K562 (cell line): ENCODE results near the gene MAPKAPK2. TPM values are rescaled to one million over a fixed set of nuclear protein-coding genes. Genes with fewer than 3 reads are reported as not detected.

Experiments
- ATAC-seq: fragments of 200-7000 bp; cut with Tn5 transposase; 3 replicates; pipeline ENCODE4 v1.9.1; 2020; ENCODE audit warnings: moderate library complexity
- BruUV-seq: library from RNA; stranded (reverse); fragments of 400-500 nt; replicated peaks from 2 replicates; lab custom pipeline; 2021; lab: Mats Ljungman, UMichigan
- CTCF ChIA-PET: fragments of 300-600 bp; formaldehyde crosslinking; extraction: SDS; loops from one replicate; lab custom pipeline; 2021; ENCODE audit warnings: low intra/inter-chr PET ratio; lab: Yijun Ruan, JAX
- POLR2A ChIA-PET: fragments of 300-600, 350-650 bp; sonication (Branson Sonifier 250); formaldehyde crosslinking; extraction: SDS; loops from one replicate; lab custom pipeline; 2021; ENCODE audit warnings: antibody characterized with exemption, inconsistent platforms; lab: Yijun Ruan, JAX
- DNase-seq, 4 experiments: peaks; one replicate each; pipeline versions ENCODE4 v3.0.0 to v3.0.0-alpha.2; 2011 to 2018; ENCODE audit warnings: low spot score in 3 of 4, mixed read lengths in 3 of 4; ENCODE audit errors: extremely low read depth in 1 of 4
- FAIRE-seq: peaks from 2 replicates; lab custom pipeline; 2011; peaks lifted over from hg19 to GRCh38; lab: Jason Lieb, UNC
- H2AFZ ChIP-seq: 2 replicates; pipeline ENCODE4 v1.6.0; 2011; ENCODE audit warnings: low read depth, low read length, control low read depth, inconsistent platforms
- H3K27ac ChIP-seq: fragments of 200-600 bp; 3 replicates; pipeline ENCODE4 v1.8.0; 2011; ENCODE audit warnings: low read depth, mild to moderate bottlenecking, control low read depth, inconsistent platforms, low read length, moderate library complexity, mixed read lengths; ENCODE audit errors: extremely low read depth
- H3K27me3 ChIP-seq, 2 experiments: fragments of 300-600 bp in 1 of 2; 2 replicates in 1 of 2; 3 replicates in 1 of 2; pipeline versions ENCODE4 v1.6.0 to v1.8.0; 2011; ENCODE audit warnings: inconsistent platforms in 2 of 2, low read length in 2 of 2, mild to moderate bottlenecking in 1 of 2, mixed read lengths in 1 of 2, moderate library complexity in 1 of 2; ENCODE audit not compliant: control insufficient read depth in 2 of 2, insufficient read depth in 2 of 2
- H3K36me3 ChIP-seq: fragments of 300-600 bp; 3 replicates; pipeline ENCODE4 v1.8.0; 2011; ENCODE audit warnings: mild to moderate bottlenecking, low read length, inconsistent platforms; ENCODE audit not compliant: control insufficient read depth, insufficient read depth
- H3K4me1 ChIP-seq, 2 experiments: fragments of 200-600 bp in 1 of 2; replicated peaks in 1 of 2; 2 replicates in 1 of 2; 3 replicates in 1 of 2; pipeline versions ENCODE4 v1.5.1 to v1.8.0; 2011; ENCODE audit warnings: inconsistent platforms in 2 of 2, low read length in 2 of 2, mild to moderate bottlenecking in 1 of 2, mixed read lengths in 1 of 2, moderate library complexity in 1 of 2; ENCODE audit not compliant: control insufficient read depth in 2 of 2, insufficient read depth in 2 of 2
- H3K4me2 ChIP-seq: 2 replicates; pipeline ENCODE4 v1.6.1; 2011; ENCODE audit warnings: low read length, control low read depth, inconsistent platforms, mixed read lengths; ENCODE audit not compliant: insufficient read depth
- H3K4me3 ChIP-seq: fragments of 200-600 bp; sonication (generic), shearing (Covaris generic); 2 replicates; pipeline ENCODE4 v1.5.1; 2016; ENCODE audit warnings: control low read depth, inconsistent platforms
- H3K79me2 ChIP-seq: fragments of 200-600 bp; 3 replicates; pipeline ENCODE4 v1.8.0; 2011; ENCODE audit warnings: low read length, inconsistent platforms; ENCODE audit not compliant: control insufficient read depth, insufficient read depth
- H3K9ac ChIP-seq, 2 experiments: 2 replicates each; pipeline versions ENCODE4 v1.6.0 to v1.6.1; 2011; ENCODE audit warnings: low read depth in 2 of 2, low read length in 2 of 2, control low read depth in 1 of 2, inconsistent platforms in 1 of 2, mild to moderate bottlenecking in 1 of 2, mixed read lengths in 1 of 2; ENCODE audit not compliant: insufficient read depth in 1 of 2
- H3K9me1 ChIP-seq: one replicate; pipeline ENCODE4 v1.6.0; 2011; ENCODE audit warnings: inconsistent platforms, mild to moderate bottlenecking, low read length, moderate library complexity; ENCODE audit not compliant: control insufficient read depth, insufficient read depth
- H3K9me3 ChIP-seq: replicated peaks from 2 replicates; pipeline ENCODE4 v1.5.1; 2011; ENCODE audit warnings: low read depth, low read length, inconsistent platforms; ENCODE audit not compliant: control insufficient read depth, insufficient read depth
- H4K20me1 ChIP-seq: replicated peaks from 2 replicates; pipeline ENCODE4 v1.6.1; 2011; ENCODE audit warnings: low read length, inconsistent platforms, mixed read lengths; ENCODE audit not compliant: control insufficient read depth, insufficient read depth
- FOXA3 ChIP-seq, 2 experiments: fragments of 450-650 bp in 1 of 2; sonication (generic) in 1 of 2; formaldehyde crosslinking; IDR thresholded peaks in 1 of 2; conservative IDR thresholded peaks in 1 of 2; 2 replicates each; pipeline versions ENCODE4 v1.4.0 to v1.8.0; 2020 to 2022; ENCODE audit warnings: mild to moderate bottlenecking in 2 of 2, missing genetic modification reagents in 1 of 2
- HDAC1 ChIP-seq, 2 experiments: fragments of 450-650 bp; IDR thresholded peaks; 2 replicates each; pipeline ENCODE4 v1.6.1; 2016 to 2017; ENCODE audit warnings: inconsistent platforms in 1 of 2, mild to moderate bottlenecking in 1 of 2, moderate library complexity in 1 of 2
- MTF1 ChIP-seq: fragments of 250-450 bp; sonication (Bioruptor Pico); IDR thresholded peaks from 2 replicates; pipeline ENCODE4 v1.9.0; 2021; ENCODE audit warnings: moderate library complexity, mild to moderate bottlenecking, inconsistent platforms, borderline replicate concordance
- NFYB ChIP-seq: IDR thresholded peaks from 2 replicates; pipeline ENCODE4 v1.6.1; 2011; ENCODE audit warnings: mild to moderate bottlenecking, moderate library complexity; ENCODE audit not compliant: insufficient read length; ENCODE audit errors: extremely low read depth
- ZNF3 ChIP-seq: fragments of 250-450 bp; sonication (Bioruptor Pico); IDR thresholded peaks from 2 replicates; pipeline ENCODE4 v1.5.0; 2021; ENCODE audit warnings: mild to moderate bottlenecking, moderate library complexity
- WGBS: fragments of 100-300 bp; shearing (Covaris generic); methylation state at CpG from one replicate; pipeline ENCODE4 v1.1.6; 2016; ENCODE audit warnings: low coverage, mixed read lengths; ENCODE audit not compliant: insufficient coverage; ENCODE audit errors: missing lambda C conversion rate; 5-methylcytosine and 5-hydroxymethylcytosine counted together
- in situ Hi-C: fragments of 300-500 bp; cut with MboI; formaldehyde crosslinking; loops from 4 replicates; pipeline ENCODE4 v1.15.0; 2018; ENCODE audit warnings: inconsistent platforms, mixed read lengths
- intact Hi-C: fragments of 100-400 bp; cut with micrococcal nuclease; formaldehyde crosslinking; loops from 2 replicates; pipeline ENCODE4 v1.14.2; 2022
- polyA plus RNA-seq, 8 experiments: library from polyadenylated mRNA; depleted of rRNA in 4 of 8; stranded (reverse) in 5 of 8; unstranded in 3 of 8; fragments of >200 nt; fragmentation: Nextera tagmentation in 2 of 8; fragmentation: Illumina TruSeq in 1 of 8; extraction: Ambion mirVana in 2 of 8; extraction: Trizol in 1 of 8; gene quantifications; 2 replicates each; pipeline versions ENCODE4 v1.2.1 to v1.2.3, GENCODE V29; 2011 to 2014; ENCODE audit warnings: inconsistent platforms in 1 of 8, missing spikeins in 1 of 8
- total RNA-seq, 7 experiments: library from RNA; depleted of rRNA in 6 of 7; stranded (reverse); fragments of >200 nt in 6 of 7; fragmentation: Illumina TruSeq in 2 of 7; extraction: Trizol in 2 of 7; gene quantifications; 2 replicates each; pipeline versions ENCODE4 v1.2.1 to v1.2.3, GENCODE V29; 2011 to 2021; ENCODE audit warnings: low replicate concordance in 1 of 7
- TF ChIP-seq, protein P1 (sequence below): fragments of 250-450 bp; sonication (Bioruptor Pico); IDR thresholded peaks from 2 replicates; pipeline ENCODE4 v1.5.1; 2021; ENCODE audit warnings: mild to moderate bottlenecking
- TF ChIP-seq, protein P2 (sequence below): fragments of 450-650 bp; IDR thresholded peaks from 2 replicates; pipeline ENCODE4 v1.6.1; 2016; ENCODE audit warnings: low read depth, mild to moderate bottlenecking, moderate library complexity
- TF ChIP-seq, protein P3 (sequence below): sonication (generic); formaldehyde crosslinking; IDR thresholded peaks from 2 replicates; pipeline ENCODE4 v1.8.0; 2022; ENCODE audit warnings: mild to moderate bottlenecking, missing genetic modification reagents, borderline replicate concordance
- TF ChIP-seq, protein P4 (sequence below), 2 experiments: fragments of 450-650 bp; conservative IDR thresholded peaks; 2 replicates each; pipeline ENCODE4 v1.6.1; 2017; ENCODE audit warnings: mild to moderate bottlenecking in 2 of 2, moderate library complexity in 2 of 2

Gene MAPKAPK2
- total and polyA plus RNA-seq, 9 of the 15 experiments (the other 6 are each of a cell fraction or from before 2014, with no cell fraction given), result 0.63 to 94.2 (median 52.1) TPM

DNA sequence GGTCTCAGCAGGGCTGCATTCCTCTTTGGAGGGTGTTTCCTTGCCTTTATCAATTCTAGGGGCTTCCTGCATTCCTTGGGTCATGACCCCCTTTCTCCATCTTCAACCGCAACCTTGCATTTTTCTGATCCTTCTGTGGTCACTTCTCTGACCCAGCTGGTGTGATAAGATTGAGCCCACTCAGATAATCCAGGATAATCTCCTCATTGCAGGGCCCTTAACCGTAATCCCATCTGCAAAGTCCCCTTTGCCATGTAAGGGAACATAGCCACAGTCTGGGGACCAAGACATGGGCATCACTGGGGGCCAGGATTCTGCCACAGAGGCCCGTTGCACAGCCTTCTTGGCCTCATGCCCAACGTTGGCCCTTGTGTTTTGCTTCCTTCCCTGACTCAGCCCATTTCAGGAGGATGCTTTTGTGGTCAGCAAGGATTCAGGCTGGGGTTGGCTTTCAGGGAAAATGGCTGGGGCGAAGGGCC lies 50.9 kb downstream of the MAPKAPK2 start:
- 0 out of 2 replicates have a peak overlapping the region, but pooled peaks have one; percentile 4 for H3K4me2 ChIP-seq
- peak; percentile 82 for FAIRE-seq
- peak; percentile 43 for ATAC-seq
- peak; percentile 67 to 87 (median 72) for DNase-seq
- no peak overlapping the region for H3K27ac ChIP-seq
- POLR2A ChIA-PET, result interaction anchor here (0.9 to 1.8 kb wide), 8 partner anchors 10 to 177 kb away, joined by 3 to 10 read pairs (median 5); no protein-coding TSS in a partner anchor
- H3K36me3 ChIP-seq, result peaks cover 36% of the 10 kb centered on the region; the same call in 2 of the 3 replicates
- H2AFZ ChIP-seq, result no peak overlapping the region
- intact Hi-C loops (loop anchor here (2.0 to 10.0 kb wide), 5 partner anchors 101 to 762 kb away; partner anchors contain the start of genes CR1 and DYRK3), in situ Hi-C loops (loop anchor here (5.0 kb wide), 3 partner anchors 67 to 247 kb away; no protein-coding TSS in a partner anchor)
- WGBS, result 12% methylated on average over 5 of the region's 5 CpGs
- peaks cover 10 to 17% of the 10 kb centered on the region in 2 experiments for H3K4me1 ChIP-seq
- no peak overlapping the region for H3K4me3 ChIP-seq
- no peaks in the 10 kb centered on the region for H3K79me2 ChIP-seq
- H3K27me3 ChIP-seq, result no peaks in the 10 kb centered on the region; a peak in 2 of 5 replicates
- BruUV-seq, result no TSS peak
- peaks cover 13% of the 10 kb centered on the region for H3K9me1 ChIP-seq
- CTCF ChIA-PET, result interaction anchor here (0.5 to 3.2 kb wide), 4 partner anchors 73 to 176 kb away, joined by 3 to 27 read pairs (median 5); no protein-coding TSS in a partner anchor
- H3K9ac ChIP-seq, result no peak overlapping the region
- peaks cover 36% of the 10 kb centered on the region for H4K20me1 ChIP-seq
- H3K9me3 ChIP-seq, result no peaks in the 10 kb centered on the region
- TF ChIP-seq FOXA3 (CRISPR knock-in tag; conservative IDR thresholded peaks at IDR 0.05 in 1 of 2, IDR thresholded peaks at IDR 0.05 in 1 of 2) (peak; percentile 46 to 56; a peak in 2 of 4 replicates), NFYB (no peak), MTF1 (no peak), ZNF3 (CRISPR knock-in tag) (no peak), HDAC1 (IDR thresholded peaks at IDR 0.05) (peak; percentile 59 to 97; a peak in 3 of 4 replicates)
- TF ChIP-seq, protein P1, sequence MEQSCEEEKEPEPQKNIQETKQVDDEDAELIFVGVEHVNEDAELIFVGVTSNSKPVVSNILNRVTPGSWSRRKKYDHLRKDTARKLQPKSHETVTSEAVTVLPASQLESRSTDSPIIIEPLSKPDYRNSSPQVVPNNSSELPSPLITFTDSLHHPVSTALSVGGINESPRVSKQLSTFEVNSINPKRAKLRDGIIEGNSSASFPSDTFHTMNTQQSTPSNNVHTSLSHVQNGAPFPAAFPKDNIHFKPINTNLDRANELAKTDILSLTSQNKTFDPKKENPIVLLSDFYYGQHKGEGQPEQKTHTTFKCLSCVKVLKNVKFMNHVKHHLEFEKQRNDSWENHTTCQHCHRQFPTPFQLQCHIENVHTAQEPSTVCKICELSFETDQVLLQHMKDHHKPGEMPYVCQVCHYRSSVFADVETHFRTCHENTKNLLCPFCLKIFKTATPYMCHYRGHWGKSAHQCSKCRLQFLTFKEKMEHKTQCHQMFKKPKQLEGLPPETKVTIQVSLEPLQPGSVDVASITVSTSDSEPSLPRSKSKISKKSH (CRISPR knock-in tag), result no peak
- TF ChIP-seq, protein P2, sequence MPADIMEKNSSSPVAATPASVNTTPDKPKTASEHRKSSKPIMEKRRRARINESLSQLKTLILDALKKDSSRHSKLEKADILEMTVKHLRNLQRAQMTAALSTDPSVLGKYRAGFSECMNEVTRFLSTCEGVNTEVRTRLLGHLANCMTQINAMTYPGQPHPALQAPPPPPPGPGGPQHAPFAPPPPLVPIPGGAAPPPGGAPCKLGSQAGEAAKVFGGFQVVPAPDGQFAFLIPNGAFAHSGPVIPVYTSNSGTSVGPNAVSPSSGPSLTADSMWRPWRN, result peak; percentile 96
- TF ChIP-seq, protein P3, sequence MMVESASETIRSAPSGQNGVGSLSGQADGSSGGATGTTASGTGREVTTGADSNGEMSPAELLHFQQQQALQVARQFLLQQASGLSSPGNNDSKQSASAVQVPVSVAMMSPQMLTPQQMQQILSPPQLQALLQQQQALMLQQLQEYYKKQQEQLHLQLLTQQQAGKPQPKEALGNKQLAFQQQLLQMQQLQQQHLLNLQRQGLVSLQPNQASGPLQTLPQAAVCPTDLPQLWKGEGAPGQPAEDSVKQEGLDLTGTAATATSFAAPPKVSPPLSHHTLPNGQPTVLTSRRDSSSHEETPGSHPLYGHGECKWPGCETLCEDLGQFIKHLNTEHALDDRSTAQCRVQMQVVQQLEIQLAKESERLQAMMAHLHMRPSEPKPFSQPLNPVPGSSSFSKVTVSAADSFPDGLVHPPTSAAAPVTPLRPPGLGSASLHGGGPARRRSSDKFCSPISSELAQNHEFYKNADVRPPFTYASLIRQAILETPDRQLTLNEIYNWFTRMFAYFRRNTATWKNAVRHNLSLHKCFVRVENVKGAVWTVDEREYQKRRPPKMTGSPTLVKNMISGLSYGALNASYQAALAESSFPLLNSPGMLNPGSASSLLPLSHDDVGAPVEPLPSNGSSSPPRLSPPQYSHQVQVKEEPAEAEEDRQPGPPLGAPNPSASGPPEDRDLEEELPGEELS (CRISPR knock-in tag), result peak; percentile 37; the same call in 1 of the 2 replicates
- TF ChIP-seq, protein P4, sequence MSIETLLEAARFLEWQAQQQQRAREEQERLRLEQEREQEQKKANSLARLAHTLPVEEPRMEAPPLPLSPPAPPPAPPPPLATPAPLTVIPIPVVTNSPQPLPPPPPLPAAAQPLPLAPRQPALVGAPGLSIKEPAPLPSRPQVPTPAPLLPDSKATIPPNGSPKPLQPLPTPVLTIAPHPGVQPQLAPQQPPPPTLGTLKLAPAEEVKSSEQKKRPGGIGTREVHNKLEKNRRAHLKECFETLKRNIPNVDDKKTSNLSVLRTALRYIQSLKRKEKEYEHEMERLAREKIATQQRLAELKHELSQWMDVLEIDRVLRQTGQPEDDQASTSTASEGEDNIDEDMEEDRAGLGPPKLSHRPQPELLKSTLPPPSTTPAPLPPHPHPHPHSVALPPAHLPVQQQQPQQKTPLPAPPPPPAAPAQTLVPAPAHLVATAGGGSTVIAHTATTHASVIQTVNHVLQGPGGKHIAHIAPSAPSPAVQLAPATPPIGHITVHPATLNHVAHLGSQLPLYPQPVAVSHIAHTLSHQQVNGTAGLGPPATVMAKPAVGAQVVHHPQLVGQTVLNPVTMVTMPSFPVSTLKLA (conservative IDR thresholded peaks at IDR 0.05), result peak in 1 of 2 experiments; percentile 64; a peak in 2 of 4 replicates
